ENCODE results near the gene SGK2.

- TF ChIP-seq CTCF (IDR thresholded peaks at IDR 0.05): no peak
- no peak for TF ChIP-seq EZH2 (IDR thresholded peaks at IDR 0.05)
Observed at GRCh38 chr20:43563429-43563828, 4.6 kb downstream of the SGK2 start.
